Colonic mucosa (tissue), 4 donors: Measurements from ENCODE around the gene FXYD7. TPM values are rescaled to one million over a fixed set of nuclear protein-coding genes. Genes with fewer than 3 reads are reported as not detected.

ENCODE experiments used
- DNase-seq: peaks from one replicate; pipeline ENCODE4 v3.0.0-alpha.2; 2020
- H3K27ac ChIP-seq: fragments of 200-600 bp; one replicate; pipeline ENCODE4 v1.8.0; 2021
- H3K27me3 ChIP-seq: fragments of 200-600 bp; one replicate; pipeline ENCODE4 v1.8.0; 2021
- H3K36me3 ChIP-seq: fragments of 200-600 bp; one replicate; pipeline ENCODE4 v1.8.0; 2021
- H3K4me1 ChIP-seq: fragments of 200-600 bp; one replicate; pipeline ENCODE4 v1.8.0; 2021; ENCODE audit warnings: mild to moderate bottlenecking
- H3K4me3 ChIP-seq: fragments of 200-600 bp; one replicate; pipeline ENCODE4 v1.8.0; 2021
- H3K9ac ChIP-seq, 2 donors: one replicate each; pipeline ENCODE4 v1.7.0; 2013; ENCODE audit warnings: control low read depth in 2 of 2, low read depth in 2 of 2, low read length in 2 of 2
- H3K9me3 ChIP-seq: fragments of 200-600 bp; one replicate; pipeline ENCODE4 v1.8.0; 2021
- CTCF ChIP-seq: fragments of 200-600 bp; IDR thresholded peaks from one replicate; pipeline ENCODE4 v1.8.0; 2022; ENCODE audit warnings: antibody characterized with exemption, mild to moderate bottlenecking
- intact Hi-C: fragments of 100-400 bp; cut with DNase I; formaldehyde crosslinking; loops from one replicate; pipeline ENCODE4 v1.14.1; 2022
- total RNA-seq, 2 donors: library from RNA; stranded (reverse); fragmentation: NEBNext Ultra II Directional in 1 of 2; extraction: Animal tissue kit (Norgen Biotek cat#: 25700) in 1 of 2; gene quantifications; one replicate each; pipeline ENCODE4 v1.2.1, GENCODE V29; 2021
- donor health status: healthy.
- donor health status: DM: no; HTN: no; CAD: no.
- donor health status: DM: no; HTN: no; CAD: no.

FXYD7 gene
- total RNA-seq, 2 donors from 2014 or later: 0.47 to 0.61 TPM

GRCh38 chr19:35202722-35203688 is 60.0 kb downstream of the FXYD7 start:
- H3K9ac ChIP-seq: no peak overlapping the region
- intact Hi-C loops: no loop called here
- H3K36me3 ChIP-seq: no peaks in the 10 kb centered on the region
- H3K27me3 ChIP-seq: no peaks in the 10 kb centered on the region
- no peaks in the 10 kb centered on the region for H3K4me1 ChIP-seq
- TF ChIP-seq CTCF: no peak
- no peaks in the 10 kb centered on the region for H3K9me3 ChIP-seq
- no peak overlapping the region for H3K4me3 ChIP-seq
- no peak for DNase-seq
- H3K27ac ChIP-seq: no peak overlapping the region

Other genes with a start within 250 kb of the FXYD7 start
- gene ZNF30, start 216.4 kb upstream of the FXYD7 start, total RNA-seq: 1 to 10 TPM; 1.3 to 2.1 TPM
- gene ZNF792, start 179.0 kb upstream of the FXYD7 start, total RNA-seq: 1 to 10 TPM; 6.7 to 8.1 TPM
- gene GRAMD1A, start 142.9 kb upstream of the FXYD7 start, total RNA-seq: 10 to 100 TPM; 26.3 to 31.0 TPM
- 1 to 10 TPM; 1.8 to 2.1 TPM for gene SCN1B, start 112.8 kb upstream of the FXYD7 start, total RNA-seq
- gene HPN, start 101.5 kb upstream of the FXYD7 start, total RNA-seq: 1 to 10 TPM in 1 of 2 donors, under 1 TPM in 1; 0.27 to 1.0 TPM
- gene FXYD3, start 27.4 kb upstream of the FXYD7 start, total RNA-seq: 1,000 to 10,000 TPM; 1,386 to 2,836 TPM
- gene LGI4, start 8.2 kb upstream of the FXYD7 start, total RNA-seq: 10 to 100 TPM in 1 of 2 donors, 1 to 10 TPM in 1; 5.8 to 10.2 TPM
- gene FXYD1, start 4.4 kb upstream of the FXYD7 start, total RNA-seq: 10 to 100 TPM in 1 of 2 donors, 1 to 10 TPM in 1; 8.8 to 15.1 TPM
- gene FXYD5, start 11.5 kb downstream of the FXYD7 start, total RNA-seq: 10 to 100 TPM; 20.3 to 23.6 TPM
- gene FAM187B, start 85.5 kb downstream of the FXYD7 start, total RNA-seq: not detected
- gene LSR, start 105.7 kb downstream of the FXYD7 start, total RNA-seq: 100 to 1,000 TPM; 252 TPM
- 100 to 1,000 TPM in 1 of 2 donors, 10 to 100 TPM in 1; 86.5 to 108 TPM for gene USF2, start 125.7 kb downstream of the FXYD7 start, total RNA-seq
- not detected for gene HAMP, start 139.3 kb downstream of the FXYD7 start, total RNA-seq
- gene MAG, start 148.9 kb downstream of the FXYD7 start, total RNA-seq: not detected
- 1 to 10 TPM; 1.6 to 3.0 TPM for gene CD22, start 185.9 kb downstream of the FXYD7 start, total RNA-seq
- not detected for gene FFAR1, start 204.6 kb downstream of the FXYD7 start, total RNA-seq
- under 1 TPM in 1 of 2 donors, not detected in 1; 0.27 TPM for gene FFAR3, start 215.2 kb downstream of the FXYD7 start, total RNA-seq
- gene GPR42, start 227.8 kb downstream of the FXYD7 start, total RNA-seq: not detected